Measurements from ENCODE around the gene PEAR1.

Gene PEAR1

DNA sequence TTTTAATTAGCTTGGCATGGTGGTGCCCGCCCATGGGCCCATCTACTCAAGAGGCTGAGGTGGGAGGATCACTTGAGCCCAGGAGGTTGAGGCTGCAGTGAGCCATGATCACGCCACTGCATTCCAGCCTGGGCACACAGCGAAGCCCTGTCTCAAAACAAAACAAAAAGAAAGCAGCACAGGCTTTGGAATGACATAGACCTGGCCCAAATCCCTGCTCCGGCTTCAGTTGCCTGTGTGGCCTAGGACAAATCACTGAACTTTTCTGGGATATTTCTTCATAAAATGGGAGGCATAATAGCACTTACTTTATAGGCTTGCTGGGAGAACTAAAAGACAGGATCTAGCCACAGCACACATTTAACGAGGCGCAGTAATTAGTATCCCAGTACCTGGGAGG lies 2.4 kb downstream of the PEAR1 start:
- H3K36me3 ChIP-seq (ENCODE audit: control insufficient read depth in 1 of 2, insufficient read depth in 2 of 2, low read length in 2 of 2), result no peaks in the 10 kb centered on the region
- no peaks in the 10 kb centered on the region for H3K9me3 ChIP-seq (ENCODE audit: control insufficient read depth in 1 of 2, low read length in 2 of 2)
- no peak overlapping the region for H3K4me3 ChIP-seq (ENCODE audit: low read depth in 1 of 2, low read length in 2 of 2)
- H3K4me1 ChIP-seq (ENCODE audit: control insufficient read depth in 1 of 2, insufficient read depth in 2 of 2, low read length in 2 of 2), result peaks cover 0 to 18% of the 10 kb centered on the region in 2 donors
- peaks cover 16% of the 10 kb centered on the region for H3K27me3 ChIP-seq (ENCODE audit: low read depth, low read length)
- H3K27ac ChIP-seq (ENCODE audit: low read length), result no peak overlapping the region

DNA sequence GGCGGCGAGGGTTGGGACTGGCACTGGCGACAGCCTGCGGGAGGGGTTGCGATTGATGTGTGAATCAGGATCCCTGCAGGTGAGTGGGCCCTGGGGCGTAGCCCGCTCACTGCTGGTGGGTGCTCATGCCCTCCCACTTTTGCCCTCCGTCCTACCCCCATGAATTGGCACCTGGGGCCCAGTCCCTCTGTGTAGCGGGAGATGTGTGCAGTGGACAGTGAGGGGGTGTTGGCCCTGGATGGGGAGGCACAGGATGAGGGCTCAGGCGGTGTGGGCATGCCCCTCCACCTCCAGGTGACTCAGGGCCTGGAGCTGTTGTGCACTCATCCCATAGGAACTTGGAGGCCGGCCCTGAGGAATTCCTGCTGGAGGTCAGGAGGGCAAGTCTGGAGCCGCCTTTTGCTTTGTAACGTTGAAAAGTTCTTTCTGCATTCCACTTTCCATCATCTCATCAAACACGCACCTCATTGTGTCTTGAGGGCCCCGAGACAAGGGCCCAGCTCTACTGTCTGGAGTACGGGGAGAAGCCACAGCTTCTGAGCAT lies 3.0 kb downstream of the PEAR1 start:
- no peaks in the 10 kb centered on the region for H3K36me3 ChIP-seq (ENCODE audit: control insufficient read depth in 1 of 2, insufficient read depth in 2 of 2, low read length in 2 of 2)
- no peaks in the 10 kb centered on the region for H3K9me3 ChIP-seq (ENCODE audit: control insufficient read depth in 1 of 2, low read length in 2 of 2)
- no peak overlapping the region for H3K27ac ChIP-seq (ENCODE audit: low read length)
- peaks cover 16% of the 10 kb centered on the region for H3K27me3 ChIP-seq (ENCODE audit: low read depth, low read length)
- peaks cover 0 to 18% of the 10 kb centered on the region in 2 donors for H3K4me1 ChIP-seq (ENCODE audit: control insufficient read depth in 1 of 2, insufficient read depth in 2 of 2, low read length in 2 of 2)
- H3K4me3 ChIP-seq (ENCODE audit: low read depth in 1 of 2, low read length in 2 of 2), result no peak overlapping the region

- Histone ChIP-seq H3K27me3 (ENCODE audit: low read depth, low read length) (peaks cover 16% of the 10 kb centered on the region), H3K27ac (ENCODE audit: low read length) (peak overlapping the region; percentile 4), H3K4me1 (ENCODE audit: control insufficient read depth in 1 of 2, insufficient read depth in 2 of 2, low read length in 2 of 2) (peaks cover 0 to 18% of the 10 kb centered on the region in 2 donors), H3K4me3 (ENCODE audit: low read depth in 1 of 2, low read length in 2 of 2) (no peak overlapping the region), H3K9me3 (ENCODE audit: control insufficient read depth in 1 of 2, low read length in 2 of 2) (no peaks in the 10 kb centered on the region), H3K36me3 (ENCODE audit: control insufficient read depth in 1 of 2, insufficient read depth in 2 of 2, low read length in 2 of 2) (no peaks in the 10 kb centered on the region)
These were observed 3.7 kb downstream of the PEAR1 start for GRCh38 chr1:156897078-156897825.

DNA sequence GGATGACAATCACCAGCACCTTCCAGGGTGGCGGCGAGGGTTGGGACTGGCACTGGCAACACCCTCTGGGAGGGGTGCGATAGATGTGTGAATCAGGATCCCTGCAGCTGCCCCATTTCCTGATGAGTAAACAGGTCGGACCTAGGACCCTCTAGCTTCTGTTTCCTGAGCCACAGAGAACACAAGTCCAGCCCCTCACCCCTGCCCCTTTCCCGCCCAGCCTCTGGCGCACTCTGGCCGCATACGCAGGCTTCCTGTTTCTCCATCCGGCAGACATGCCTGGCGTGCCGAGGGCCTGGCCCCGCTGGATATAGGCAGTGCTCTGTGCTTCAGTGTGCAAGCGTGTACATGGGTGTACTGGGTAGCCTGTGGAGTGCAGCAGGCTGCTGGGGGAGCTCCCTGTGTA lies 4.6 kb downstream of the PEAR1 start:
- Histone ChIP-seq H3K9me3 (ENCODE audit: control insufficient read depth in 1 of 2, low read length in 2 of 2) (no peaks in the 10 kb centered on the region), H3K36me3 (ENCODE audit: control insufficient read depth in 1 of 2, insufficient read depth in 2 of 2, low read length in 2 of 2) (no peaks in the 10 kb centered on the region), H3K27me3 (ENCODE audit: low read depth, low read length) (peaks cover 16% of the 10 kb centered on the region), H3K27ac (ENCODE audit: low read length) (no peak overlapping the region), H3K4me3 (ENCODE audit: low read depth in 1 of 2, low read length in 2 of 2) (no peak overlapping the region), H3K4me1 (ENCODE audit: control insufficient read depth in 1 of 2, insufficient read depth in 2 of 2, low read length in 2 of 2) (peaks cover 0 to 18% of the 10 kb centered on the region in 2 donors)

DNA sequence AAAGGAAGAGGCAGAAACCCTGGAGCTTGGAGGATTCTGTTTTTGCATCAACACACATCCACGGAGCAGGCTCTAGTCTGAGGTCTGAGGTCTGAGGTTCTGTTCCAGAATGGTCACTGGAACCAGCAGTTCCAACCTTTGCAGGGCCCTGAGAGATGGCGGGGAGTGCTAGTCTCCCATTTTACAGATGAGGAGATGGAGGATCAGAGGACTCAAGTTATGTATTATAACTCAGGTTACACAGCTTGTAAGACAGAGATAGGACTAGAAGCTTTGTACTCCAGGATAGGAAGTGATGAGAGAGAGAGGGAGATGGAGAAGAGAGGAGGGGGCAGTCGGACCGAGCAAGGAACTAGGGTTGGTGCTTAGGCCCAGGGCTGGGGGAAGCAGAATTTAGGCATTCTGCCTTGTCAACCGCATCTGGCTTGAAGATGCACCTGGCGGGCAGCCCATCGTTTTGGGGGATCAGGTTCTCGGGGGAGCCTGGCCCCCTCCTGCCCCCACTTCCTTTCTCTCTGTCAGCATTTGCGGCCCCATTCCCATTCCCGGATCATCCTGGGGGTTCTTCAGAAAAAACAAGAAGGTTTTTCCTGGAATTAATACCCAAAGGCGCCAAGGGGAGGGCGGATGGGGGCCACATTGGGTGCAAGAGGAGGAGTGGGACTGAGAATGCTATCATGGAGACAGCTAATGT lies 5.6 kb downstream of the PEAR1 start:
- Histone ChIP-seq H3K36me3 (ENCODE audit: control insufficient read depth in 1 of 2, insufficient read depth in 2 of 2, low read length in 2 of 2) (no peaks in the 10 kb centered on the region), H3K27me3 (ENCODE audit: low read depth, low read length) (peaks cover 11% of the 10 kb centered on the region), H3K4me1 (ENCODE audit: control insufficient read depth in 1 of 2, insufficient read depth in 2 of 2, low read length in 2 of 2) (peaks cover 0 to 15% of the 10 kb centered on the region in 2 donors), H3K4me3 (ENCODE audit: low read depth in 1 of 2, low read length in 2 of 2) (no peak overlapping the region), H3K27ac (ENCODE audit: low read length) (no peak overlapping the region), H3K9me3 (ENCODE audit: control insufficient read depth in 1 of 2, low read length in 2 of 2) (no peaks in the 10 kb centered on the region)

DNA sequence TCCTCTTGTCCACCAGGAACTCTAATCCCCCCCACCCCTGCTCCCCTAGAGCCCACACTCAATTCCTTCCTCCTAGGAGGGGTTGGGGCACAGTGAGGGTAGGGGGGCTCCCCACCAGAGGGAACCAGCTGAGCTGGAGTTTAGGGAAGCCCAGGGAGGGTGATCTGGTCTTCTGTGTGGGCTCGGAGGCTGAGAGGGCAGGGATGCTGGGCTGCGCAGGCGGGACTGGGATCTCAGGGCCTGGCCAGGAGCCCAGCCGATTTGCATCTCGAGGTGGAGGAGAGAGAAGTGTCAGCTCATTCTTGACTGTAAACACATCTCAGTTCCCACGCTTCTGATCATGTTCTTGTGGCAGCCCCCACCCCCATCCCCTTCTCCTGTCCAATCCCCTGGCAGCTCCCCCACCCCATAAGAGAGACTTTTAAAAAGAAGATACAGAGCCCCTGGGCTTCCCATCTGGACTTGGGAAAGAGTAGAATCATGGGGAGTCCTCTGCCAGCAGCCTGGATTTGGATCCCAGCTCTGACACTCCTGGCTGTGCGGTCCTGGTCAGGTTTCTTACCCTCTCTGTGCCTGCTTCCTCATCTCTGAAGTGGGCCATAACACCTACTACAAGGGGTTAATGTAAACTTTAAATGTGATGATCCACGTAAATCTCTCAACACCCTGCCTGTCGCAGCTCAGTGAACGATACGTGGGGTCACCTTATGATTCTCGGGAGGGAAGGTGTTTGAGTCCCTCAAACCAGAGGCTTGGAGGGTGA lies 6.6 kb downstream of the PEAR1 start:
- no peaks in the 10 kb centered on the region for H3K36me3 ChIP-seq (ENCODE audit: control insufficient read depth in 1 of 2, insufficient read depth in 2 of 2, low read length in 2 of 2)
- H3K27me3 ChIP-seq (ENCODE audit: low read depth, low read length), result peaks cover 1% of the 10 kb centered on the region
- no peak overlapping the region for H3K4me3 ChIP-seq (ENCODE audit: low read depth in 1 of 2, low read length in 2 of 2)
- H3K4me1 ChIP-seq (ENCODE audit: control insufficient read depth in 1 of 2, insufficient read depth in 2 of 2, low read length in 2 of 2), result peaks cover 0 to 15% of the 10 kb centered on the region in 2 donors
- H3K27ac ChIP-seq (ENCODE audit: low read length), result no peak overlapping the region
- H3K9me3 ChIP-seq (ENCODE audit: control insufficient read depth in 1 of 2, low read length in 2 of 2), result no peaks in the 10 kb centered on the region

DNA sequence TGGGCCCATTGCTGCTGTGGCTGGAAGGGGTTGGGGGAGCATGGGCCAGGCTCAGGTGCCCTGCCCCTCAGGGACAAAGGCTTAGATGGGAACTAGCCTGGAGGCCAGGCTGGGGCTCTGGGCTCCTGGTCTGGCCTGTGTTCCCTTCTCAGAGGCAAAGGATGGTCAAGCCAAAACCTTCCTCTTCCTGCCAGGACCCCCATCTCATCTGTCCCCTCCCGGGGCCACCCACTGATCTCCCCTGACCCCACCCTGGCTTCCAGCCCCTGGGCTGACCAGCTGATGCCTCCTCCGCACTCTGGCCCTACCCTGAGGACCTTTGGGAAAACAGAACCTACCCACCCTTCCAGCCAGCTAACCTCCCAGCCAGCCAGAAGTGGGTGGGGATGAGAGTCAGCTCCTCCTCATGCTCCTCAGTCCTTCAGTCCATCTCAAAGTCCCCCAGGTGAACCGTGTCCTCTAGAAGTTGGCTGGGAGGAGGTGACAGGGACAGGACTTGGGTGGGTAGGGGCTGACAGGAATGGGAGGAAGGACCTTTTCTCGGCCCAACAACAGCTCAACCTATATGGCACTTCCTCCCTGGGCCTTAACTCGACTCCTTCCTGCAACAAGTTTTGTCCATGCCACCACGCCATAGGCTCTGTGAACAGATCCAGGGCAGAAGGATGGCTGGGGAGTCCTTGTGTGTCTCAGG lies 7.5 kb downstream of the PEAR1 start:
- Histone ChIP-seq H3K4me3 (ENCODE audit: low read depth in 1 of 2, low read length in 2 of 2) (no peak overlapping the region), H3K9me3 (ENCODE audit: control insufficient read depth in 1 of 2, low read length in 2 of 2) (no peaks in the 10 kb centered on the region), H3K36me3 (ENCODE audit: control insufficient read depth in 1 of 2, insufficient read depth in 2 of 2, low read length in 2 of 2) (no peaks in the 10 kb centered on the region), H3K27ac (ENCODE audit: low read length) (no peak overlapping the region), H3K27me3 (ENCODE audit: low read depth, low read length) (no peaks in the 10 kb centered on the region), H3K4me1 (ENCODE audit: control insufficient read depth in 1 of 2, insufficient read depth in 2 of 2, low read length in 2 of 2) (peaks cover 0 to 11% of the 10 kb centered on the region in 2 donors)

- no peak overlapping the region for H3K27ac ChIP-seq (ENCODE audit: low read length)
- H3K9me3 ChIP-seq (ENCODE audit: control insufficient read depth in 1 of 2, low read length in 2 of 2), result no peaks in the 10 kb centered on the region
- peaks cover 0 to 3% of the 10 kb centered on the region in 2 donors for H3K36me3 ChIP-seq (ENCODE audit: control insufficient read depth in 1 of 2, insufficient read depth in 2 of 2, low read length in 2 of 2)
- H3K4me1 ChIP-seq (ENCODE audit: control insufficient read depth in 1 of 2, insufficient read depth in 2 of 2, low read length in 2 of 2), result peaks cover 0 to 8% of the 10 kb centered on the region in 2 donors
- H3K4me3 ChIP-seq (ENCODE audit: low read depth in 1 of 2, low read length in 2 of 2), result no peak overlapping the region
- no peaks in the 10 kb centered on the region for H3K27me3 ChIP-seq (ENCODE audit: low read depth, low read length)
These were observed 8.0 kb downstream of the PEAR1 start for GRCh38 chr1:156901590-156901900.

DNA sequence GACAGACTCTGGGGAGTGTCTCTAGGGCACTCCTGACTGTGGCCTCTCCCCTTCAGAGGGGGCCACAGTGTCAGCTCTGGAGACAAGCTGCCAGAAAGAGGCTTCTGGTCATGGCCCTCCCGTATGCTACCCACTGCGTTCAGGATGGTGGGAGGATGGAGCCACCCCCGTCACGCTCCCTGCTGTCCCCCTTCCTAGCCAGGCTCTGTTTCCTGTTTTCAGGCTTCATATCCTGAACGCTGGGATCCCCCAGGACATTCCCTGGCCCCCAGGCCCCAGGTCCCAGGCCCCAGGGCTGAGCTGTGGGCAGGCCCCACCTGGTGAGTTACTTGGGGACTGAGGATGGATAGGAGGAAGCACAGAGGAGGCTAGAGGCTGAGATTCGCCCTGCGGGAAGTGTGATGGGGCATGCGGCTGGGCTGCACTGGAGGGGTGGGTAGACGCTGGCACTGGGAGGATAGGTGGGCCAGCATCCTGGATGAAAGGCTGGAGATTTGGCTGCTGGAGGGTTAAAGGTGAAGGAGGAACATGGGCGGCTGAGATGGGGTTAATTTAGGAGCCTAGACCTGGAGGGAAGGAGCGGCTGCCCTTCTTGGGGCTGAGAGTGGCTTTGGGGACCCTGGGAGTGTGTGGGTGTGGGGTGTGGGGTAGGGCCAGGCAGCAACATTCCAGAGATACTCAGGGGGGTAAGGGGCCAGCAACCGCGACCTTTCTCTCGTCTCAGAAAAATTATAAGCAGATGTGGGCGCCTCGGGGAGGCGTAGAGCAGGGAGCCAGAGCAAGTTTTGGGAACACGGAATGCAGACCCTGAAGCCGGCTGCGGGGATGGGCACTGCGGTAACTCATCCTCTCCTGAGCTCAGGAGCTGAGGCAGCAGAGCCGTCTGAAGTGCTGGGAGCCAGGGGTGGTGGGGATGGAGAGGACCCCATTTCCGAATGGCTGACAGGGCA lies 8.7 kb downstream of the PEAR1 start:
- Histone ChIP-seq H3K4me3 (ENCODE audit: low read depth in 1 of 2, low read length in 2 of 2) (no peak overlapping the region), H3K27me3 (ENCODE audit: low read depth, low read length) (no peaks in the 10 kb centered on the region), H3K36me3 (ENCODE audit: control insufficient read depth in 1 of 2, insufficient read depth in 2 of 2, low read length in 2 of 2) (peaks cover 0 to 6% of the 10 kb centered on the region in 2 donors), H3K27ac (ENCODE audit: low read length) (no peak overlapping the region), H3K9me3 (ENCODE audit: control insufficient read depth in 1 of 2, low read length in 2 of 2) (no peaks in the 10 kb centered on the region), H3K4me1 (ENCODE audit: control insufficient read depth in 1 of 2, insufficient read depth in 2 of 2, low read length in 2 of 2) (peaks cover 0 to 5% of the 10 kb centered on the region in 2 donors)

Data from muscle layer of duodenum (tissue), 2 donors.